Measurements from ENCODE around the gene CSNK1D.

Gene CSNK1D

GRCh38 chr17:82309656-82310570 lies 36.4 kb upstream of the CSNK1D start:
- no peak for DNase-seq

GRCh38 chr17:82305727-82306300 lies 32.3 kb upstream of the CSNK1D start:
- DNase-seq: no peak

- no peak for DNase-seq
These were observed 31.6 kb upstream of the CSNK1D start for GRCh38 chr17:82304826-82305726.

GRCh38 chr17:82303944-82304808 lies 30.7 kb upstream of the CSNK1D start:
- no peak for DNase-seq

- no peak for DNase-seq
These were observed 29.8 kb upstream of the CSNK1D start for GRCh38 chr17:82302991-82303943.

GRCh38 chr17:82302568-82302963 lies 29.1 kb upstream of the CSNK1D start:
- no peak for DNase-seq

GRCh38 chr17:82301916-82302567 lies 28.5 kb upstream of the CSNK1D start:
- DNase-seq: no peak

- DNase-seq: no peak
These were observed 27.9 kb upstream of the CSNK1D start for GRCh38 chr17:82301300-82301915.

GRCh38 chr17:82300707-82301270 lies 27.3 kb upstream of the CSNK1D start:
- DNase-seq: peak; percentile 57

- DNase-seq: no peak
These were observed 26.7 kb upstream of the CSNK1D start for GRCh38 chr17:82300228-82300627.

- no peak for DNase-seq
These were observed 26.0 kb upstream of the CSNK1D start for GRCh38 chr17:82299452-82299851.

- no peak for DNase-seq
These were observed 25.3 kb upstream of the CSNK1D start for GRCh38 chr17:82298538-82299421.

- DNase-seq: peak; percentile 96
These were observed 24.4 kb upstream of the CSNK1D start for GRCh38 chr17:82297714-82298537.

- DNase-seq: peak; percentile 86
These were observed 23.8 kb upstream of the CSNK1D start for GRCh38 chr17:82297280-82297713.

- DNase-seq: no peak
These were observed 23.2 kb upstream of the CSNK1D start for GRCh38 chr17:82296511-82297279.

GRCh38 chr17:82295472-82295814 lies 21.9 kb upstream of the CSNK1D start:
- no peak for DNase-seq

Data from EL (cell line).